Tibial nerve (tissue), 3 donors: ENCODE results near the gene SLC24A3.

Source experiments
- CTCF ChIP-seq, 5 experiments: fragments of 200-600 bp in 3 of 5; fragments of 450-650 bp in 2 of 5; sonication (generic) in 3 of 5; IDR thresholded peaks; one replicate each; pipeline ENCODE4 v1.5.1; 2016 to 2019; ENCODE audit warnings: antibody characterized with exemption in 5 of 5, mild to moderate bottlenecking in 3 of 5, moderate library complexity in 2 of 5
- POLR2A ChIP-seq, 2 donors: fragments of 450-650 bp; IDR thresholded peaks; one replicate each; pipeline ENCODE4 v1.6.1; 2017; ENCODE audit warnings: antibody characterized with exemption in 2 of 2, mild to moderate bottlenecking in 2 of 2, moderate library complexity in 2 of 2

- TF ChIP-seq CTCF (IDR thresholded peaks at IDR 0.05) (no peak), POLR2A (IDR thresholded peaks at IDR 0.05) (no peak)
Observed at GRCh38 chr20:19291024-19291817, 78.8 kb downstream of the SLC24A3 start.
